NCI-H345 (cell line): ENCODE results near the gene GPRC5C.
"Not testable (repeated sequence)": the region's sequence is repeated elsewhere in the genome, so short reads cannot be mapped to it uniquely, and the experiment has no call there.

Experiments used
- DNase-seq: peaks from one replicate; lab custom pipeline; 2025; lab: John Stamatoyannopoulos, UW

GPRC5C gene

GRCh38 chr17:74472890-74473289 lies 41.0 kb downstream of the GPRC5C start:
- no peak for DNase-seq

- no peak for DNase-seq
Observed at GRCh38 chr17:74473294-74473693, 41.4 kb downstream of the GPRC5C start.

- no peak for DNase-seq
Observed at GRCh38 chr17:74474043-74474792, 42.3 kb downstream of the GPRC5C start.

GRCh38 chr17:74475189-74475588 lies 43.3 kb downstream of the GPRC5C start:
- no peak for DNase-seq

GRCh38 chr17:74477411-74477810 lies 45.5 kb downstream of the GPRC5C start:
- no peak for DNase-seq

GRCh38 chr17:74478420-74479100 lies 46.7 kb downstream of the GPRC5C start:
- no peak for DNase-seq

- no peak for DNase-seq
Observed at GRCh38 chr17:74480290-74480689, 48.4 kb downstream of the GPRC5C start.

GRCh38 chr17:74481621-74482020 lies 49.7 kb downstream of the GPRC5C start:
- no peak for DNase-seq

GRCh38 chr17:74484066-74484465 lies 52.2 kb downstream of the GPRC5C start:
- DNase-seq, result no peak

GRCh38 chr17:74485022-74485743 lies 53.3 kb downstream of the GPRC5C start:
- no peak for DNase-seq

GRCh38 chr17:74485841-74486240 lies 54.0 kb downstream of the GPRC5C start:
- DNase-seq, result no peak

GRCh38 chr17:74488276-74488675 lies 56.4 kb downstream of the GPRC5C start:
- not testable (repeated sequence) for DNase-seq

- no peak for DNase-seq
Observed at GRCh38 chr17:74490716-74491115, 58.8 kb downstream of the GPRC5C start.

- no peak for DNase-seq
Observed at GRCh38 chr17:74491626-74492025, 59.7 kb downstream of the GPRC5C start.

GRCh38 chr17:74493331-74493833 lies 61.5 kb downstream of the GPRC5C start:
- peak; percentile 71 for DNase-seq
